Astrocyte (in vitro differentiated cells and primary cell): ENCODE data around the gene SAMD10.

Experiments
- EZH2 ChIP-seq: IDR thresholded peaks from 2 replicates; pipeline ENCODE4 v1.6.1; 2012; ENCODE audit warnings: mild to moderate bottlenecking, low read length, inconsistent platforms; ENCODE audit not compliant: insufficient read depth
- TF ChIP-seq, protein P1 (sequence below): IDR thresholded peaks from 2 replicates; pipeline ENCODE4 v1.5.1; 2011; ENCODE audit warnings: low read depth, mild to moderate bottlenecking, inconsistent platforms, low read length, moderate library complexity; ENCODE audit not compliant: insufficient read depth

DNA sequence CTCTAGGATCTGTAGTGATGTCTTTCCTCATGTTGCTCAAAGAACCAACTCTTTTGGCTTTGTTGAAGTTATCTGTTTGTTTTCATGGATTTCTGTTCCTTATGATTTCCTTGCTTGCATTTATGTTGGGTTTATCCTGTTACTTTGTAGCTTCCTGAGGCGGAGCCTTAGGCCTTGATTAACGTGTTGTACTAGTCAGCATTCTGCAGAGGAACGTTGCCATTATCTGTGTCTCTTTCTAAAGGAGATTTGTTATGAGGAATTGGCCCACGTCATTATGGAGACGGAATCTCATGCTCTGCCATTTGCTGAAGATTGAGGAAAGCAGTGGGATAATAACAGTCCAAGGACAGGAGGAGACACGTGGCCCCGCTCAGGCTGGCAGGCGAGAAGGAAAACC is 53.1 kb downstream of the SAMD10 start:
- TF ChIP-seq, protein P1, sequence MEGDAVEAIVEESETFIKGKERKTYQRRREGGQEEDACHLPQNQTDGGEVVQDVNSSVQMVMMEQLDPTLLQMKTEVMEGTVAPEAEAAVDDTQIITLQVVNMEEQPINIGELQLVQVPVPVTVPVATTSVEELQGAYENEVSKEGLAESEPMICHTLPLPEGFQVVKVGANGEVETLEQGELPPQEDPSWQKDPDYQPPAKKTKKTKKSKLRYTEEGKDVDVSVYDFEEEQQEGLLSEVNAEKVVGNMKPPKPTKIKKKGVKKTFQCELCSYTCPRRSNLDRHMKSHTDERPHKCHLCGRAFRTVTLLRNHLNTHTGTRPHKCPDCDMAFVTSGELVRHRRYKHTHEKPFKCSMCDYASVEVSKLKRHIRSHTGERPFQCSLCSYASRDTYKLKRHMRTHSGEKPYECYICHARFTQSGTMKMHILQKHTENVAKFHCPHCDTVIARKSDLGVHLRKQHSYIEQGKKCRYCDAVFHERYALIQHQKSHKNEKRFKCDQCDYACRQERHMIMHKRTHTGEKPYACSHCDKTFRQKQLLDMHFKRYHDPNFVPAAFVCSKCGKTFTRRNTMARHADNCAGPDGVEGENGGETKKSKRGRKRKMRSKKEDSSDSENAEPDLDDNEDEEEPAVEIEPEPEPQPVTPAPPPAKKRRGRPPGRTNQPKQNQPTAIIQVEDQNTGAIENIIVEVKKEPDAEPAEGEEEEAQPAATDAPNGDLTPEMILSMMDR: no peak
- TF ChIP-seq EZH2: no peak
